HCT116 (cell line): ENCODE measurements around the gene ZSCAN21. TPM values are rescaled to one million over a fixed set of nuclear protein-coding genes. Genes with fewer than 3 reads are reported as not detected.

Experiments
- ATAC-seq: fragments of 200-7000 bp; cut with Tn5 transposase; 2 replicates; pipeline ENCODE4 v1.9.1; 2020; ENCODE audit warnings: mild to moderate bottlenecking, moderate library complexity
- BruUV-seq: library from RNA; stranded (reverse); fragments of 400-500 nt; replicated peaks from 2 replicates; lab custom pipeline; 2021; lab: Mats Ljungman, UMichigan
- CTCF ChIA-PET: fragments of 300-600 bp; sonication (Branson Sonifier 250); formaldehyde crosslinking; loops from one replicate; lab custom pipeline; 2021; ENCODE audit warnings: antibody characterized with exemption; lab: Charles Lee
- POLR2A ChIA-PET: fragments of 300-600, 350-600 bp; sonication (Branson Sonifier 250); formaldehyde crosslinking; loops from one replicate; lab custom pipeline; 2021; ENCODE audit warnings: antibody characterized with exemption; lab: Charles Lee
- RAD21 ChIA-PET, 2 experiments: fragments of 300-600 bp; sonication (Branson Sonifier 250); formaldehyde crosslinking; loops; one replicate each; lab custom pipeline; 2023; ENCODE audit warnings: low total read pairs in 2 of 2; ENCODE audit not compliant: uncharacterized antibody in 2 of 2, unreplicated experiment in 2 of 2, low non-redundant PET in 1 of 2; lab: Charles Lee
- DNase-seq: peaks from one replicate; pipeline ENCODE4 v3.0.0-alpha.2; 2010; ENCODE audit warnings: low read depth, low spot score
- H2AFZ ChIP-seq: fragments of 200-600 bp; shearing (Covaris generic), sonication (generic); 2 replicates; pipeline ENCODE4 v1.6.1; 2017; ENCODE audit warnings: low read depth, mixed run types, mixed read lengths, antibody characterized with exemption, low read length; ENCODE audit not compliant: poor library complexity, severe bottlenecking
- H3K27ac ChIP-seq: 2 replicates; pipeline ENCODE4 v1.5.1; 2012; ENCODE audit warnings: low read depth, low read length
- H3K27me3 ChIP-seq: fragments of 200-600 bp; sonication (generic); 2 replicates; pipeline ENCODE4 v1.6.1; 2016; ENCODE audit warnings: mixed run types, low read length, mixed read lengths; ENCODE audit not compliant: insufficient read depth
- H3K36me3 ChIP-seq, 2 experiments: fragments of 200-500 bp in 1 of 2; fragments of 200-600 bp in 1 of 2; sonication (Bioruptor generic) in 1 of 2; sonication (generic) in 1 of 2; 2 replicates each; pipeline versions ENCODE4 v1.5.1 to v1.6.1; 2014 to 2016; ENCODE audit warnings: low read length in 2 of 2, inconsistent platforms in 1 of 2, mixed read lengths in 1 of 2, mixed run types in 1 of 2; ENCODE audit not compliant: insufficient read depth in 2 of 2, control insufficient read depth in 1 of 2
- H3K4me1 ChIP-seq, 2 experiments: fragments of 200-600 bp in 1 of 2; sonication (generic) in 1 of 2; 2 replicates each; pipeline versions ENCODE4 v1.5.1 to v1.6.1; 2012 to 2017; ENCODE audit warnings: low read length in 2 of 2, inconsistent platforms in 1 of 2, mild to moderate bottlenecking in 1 of 2, mixed read lengths in 1 of 2, mixed run types in 1 of 2, moderate library complexity in 1 of 2; ENCODE audit not compliant: insufficient read depth in 2 of 2, control insufficient read depth in 1 of 2
- H3K4me2 ChIP-seq: fragments of 200-600 bp; sonication (generic); 2 replicates; pipeline ENCODE4 v1.6.1; 2017; ENCODE audit warnings: mixed run types, low read length, mixed read lengths
- H3K4me3 ChIP-seq, 2 experiments: fragments of 200-600 bp in 1 of 2; sonication (generic) in 1 of 2; replicated peaks in 1 of 2; 2 replicates each; pipeline ENCODE4 v1.5.1; 2011 to 2016; ENCODE audit warnings: low read length in 2 of 2, control low read depth in 1 of 2, low read depth in 1 of 2, mild to moderate bottlenecking in 1 of 2, mixed read lengths in 1 of 2, mixed run types in 1 of 2
- H3K79me2 ChIP-seq: fragments of 200-600 bp; sonication (generic); 2 replicates; pipeline ENCODE4 v1.6.1; 2017; ENCODE audit warnings: mild to moderate bottlenecking, mixed run types, low read length, moderate library complexity, mixed read lengths; ENCODE audit not compliant: insufficient read depth
- H3K9ac ChIP-seq: fragments of 200-600 bp; sonication (generic); 2 replicates; pipeline ENCODE4 v1.6.1; 2016; ENCODE audit warnings: low read length, mixed read lengths
- H3K9me2 ChIP-seq: fragments of 200-600 bp; sonication (generic), shearing (Covaris generic); 2 replicates; pipeline ENCODE4 v1.6.1; 2017; ENCODE audit warnings: mixed run types, mild to moderate bottlenecking, moderate library complexity; ENCODE audit not compliant: insufficient read depth
- H3K9me3 ChIP-seq, 2 experiments: fragments of 200-500 bp in 1 of 2; fragments of 200-600 bp in 1 of 2; sonication (Bioruptor generic) in 1 of 2; sonication (generic) in 1 of 2; 2 replicates each; pipeline ENCODE4 v1.6.1; 2014 to 2017; ENCODE audit warnings: low read length in 2 of 2, mixed read lengths in 2 of 2, inconsistent platforms in 1 of 2, low read depth in 1 of 2, mild to moderate bottlenecking in 1 of 2, mixed run types in 1 of 2, moderate library complexity in 1 of 2; ENCODE audit not compliant: control insufficient read depth in 1 of 2, insufficient read depth in 1 of 2
- H4K20me1 ChIP-seq: fragments of 200-600 bp; sonication (generic), shearing (Covaris generic); 2 replicates; pipeline ENCODE4 v1.6.1; 2017; ENCODE audit warnings: mixed run types, mild to moderate bottlenecking, moderate library complexity; ENCODE audit not compliant: insufficient read depth
- ATF3 ChIP-seq: IDR thresholded peaks from 2 replicates; pipeline ENCODE4 v1.6.1; 2012
- CBX3 ChIP-seq: IDR thresholded peaks from 2 replicates; pipeline ENCODE4 v1.6.1; 2012; ENCODE audit warnings: low read depth
- EZH2phosphoT487 ChIP-seq: fragments of 200-600 bp; IDR thresholded peaks from 2 replicates; pipeline ENCODE4 v1.6.1; 2018; ENCODE audit warnings: antibody characterized with exemption, borderline replicate concordance
- REST ChIP-seq: IDR thresholded peaks from 2 replicates; pipeline ENCODE4 v1.6.1; 2012; ENCODE audit warnings: low read depth
- SP1 ChIP-seq: IDR thresholded peaks from 2 replicates; pipeline ENCODE4 v1.6.1; 2012; ENCODE audit warnings: low read depth
- TCF7L2 ChIP-seq: IDR thresholded peaks from 2 replicates; pipeline ENCODE4 v1.7.0; 2011; ENCODE audit warnings: borderline replicate concordance, inconsistent platforms; ENCODE audit not compliant: insufficient read depth, insufficient read length; ENCODE audit errors: extremely low read depth
- intact Hi-C: fragments of 100-400 bp; cut with micrococcal nuclease; formaldehyde crosslinking; loops from 2 replicates; pipeline ENCODE4 v1.10.0; 2022
- total RNA-seq: library from RNA; stranded (reverse); gene quantifications from one replicate; pipeline ENCODE4 v1.2.1, GENCODE V29; 2021; ENCODE audit not compliant: unreplicated experiment

Gene ZSCAN21
- total RNA-seq, 1 experiment from 2014 or later, result 10.3 TPM

GRCh38 chr7:100101016-100101862 is 51.7 kb downstream of the ZSCAN21 start, which contains the start of the genes AP4M1 and MCM7:
Gene AP4M1 (plus strand): TSS chr7:100101643. CDS start chr7:100101715, 72 bp downstream.
Gene MCM7 (minus strand): TSS chr7:100101397. CDS start chr7:100101294, 103 bp downstream.
- no peaks in the 10 kb centered on the region for H3K27me3 ChIP-seq
- H3K9ac ChIP-seq, result peak within 1 kb of the TSS; percentile 100
- no peak within 1 kb of the TSS for H2AFZ ChIP-seq
- H3K4me2 ChIP-seq, result peak within 1 kb of the TSS; percentile 98
- H3K4me3 ChIP-seq, result peak within 1 kb of the TSS; percentile 90 to 94
- peaks cover 54% of the 10 kb centered on the region for H3K79me2 ChIP-seq
- ATAC-seq (peak; percentile 87), DNase-seq (peak; percentile 96)
- TF ChIP-seq SP1, result no peak
- peak; percentile 68 for TF ChIP-seq TCF7L2
- H4K20me1 ChIP-seq, result peaks cover 10% of the 10 kb centered on the region; the same call in 1 of the 2 replicates
- intact Hi-C loops, result loop anchor here (2.0 kb wide), 1 partner anchor 52 kb away; the partner anchor contains the start of gene ZSCAN21
- ChIA-PET CTCF (interaction anchor here (0.7 to 2.8 kb wide), 4 partner anchors 12 to 29 kb away, joined by 3 to 11 read pairs (median 4); partner anchors contain the start of genes COPS6 and ZNF3), POLR2A (interaction anchor here (0.5 to 2.9 kb wide), 13 partner anchors 11 to 328 kb away, joined by 3 to 18 read pairs (median 4); partner anchors contain the start of genes COPS6, LAMTOR4, MBLAC1 and ZCWPW1), RAD21 (interaction anchor here (0.6 to 0.8 kb wide), 4 partner anchors 19 to 693 kb away, joined by 3 to 6 read pairs (median 3); partner anchors contain the start of gene LAMTOR4 (in 1 of the 2))
- no peaks in the 10 kb centered on the region for H3K9me2 ChIP-seq
- peak within 1 kb of the TSS; percentile 88 for H3K27ac ChIP-seq
- no peaks in the 10 kb centered on the region for H3K9me3 ChIP-seq
- BruUV-seq, result no TSS peak
- peaks cover 6 to 24% of the 10 kb centered on the region in 2 experiments; a peak in 3 of 4 replicates for H3K4me1 ChIP-seq
- peaks cover 36 to 37% of the 10 kb centered on the region in 2 experiments for H3K36me3 ChIP-seq

- ChIA-PET POLR2A (interaction anchor here (0.7 to 2.9 kb wide), 6 partner anchors 10 to 113 kb away, joined by 3 to 11 read pairs (median 4); partner anchors contain the start of genes COPS6 and LAMTOR4), RAD21 (no interaction called here), CTCF (interaction anchor here (0.9 to 2.8 kb wide), 2 partner anchors 27 to 241 kb away, joined by 3 to 11 read pairs; no protein-coding TSS in a partner anchor)
- Histone ChIP-seq H3K4me3 (peak overlapping the region; percentile 90 to 94), H3K4me2 (peak overlapping the region; percentile 98), H3K9me2 (no peaks in the 10 kb centered on the region), H3K9ac (peak overlapping the region; percentile 100), H3K79me2 (peaks cover 36% of the 10 kb centered on the region), H4K20me1 (peaks cover 7% of the 10 kb centered on the region; the same call in 1 of the 2 replicates), H3K4me1 (peaks cover 6 to 24% of the 10 kb centered on the region in 2 experiments; a peak in 3 of 4 replicates), H3K27me3 (no peaks in the 10 kb centered on the region), H3K9me3 (no peaks in the 10 kb centered on the region), H2AFZ (no peak overlapping the region), H3K36me3 (peaks cover 20 to 34% of the 10 kb centered on the region in 2 experiments), H3K27ac (peak overlapping the region; percentile 88)
- TF ChIP-seq ATF3, result no peak
- TF ChIP-seq EZH2phosphoT487, result no peak
- no peak for TF ChIP-seq CBX3
- no peak for TF ChIP-seq TCF7L2
- no peak for TF ChIP-seq REST
- intact Hi-C loops, result no loop called here
- no TSS peak for BruUV-seq
- DNase-seq (no peak), ATAC-seq (no peak)
Measured at GRCh38 chr7:100102950-100103840, 53.6 kb downstream of the ZSCAN21 start.
